NCI-H1105 treated with DMSO at 0.1 percent for 48 hours (cell line): ENCODE data around the gene TFCP2L1.
"Not testable (repeated sequence)": the region's sequence is repeated elsewhere in the genome, so short reads cannot be mapped to it uniquely, and the experiment has no call there.

Experiments used
- DNase-seq: peaks from one replicate; lab custom pipeline; 2025; lab: John Stamatoyannopoulos, UW

TFCP2L1 gene

DNA sequence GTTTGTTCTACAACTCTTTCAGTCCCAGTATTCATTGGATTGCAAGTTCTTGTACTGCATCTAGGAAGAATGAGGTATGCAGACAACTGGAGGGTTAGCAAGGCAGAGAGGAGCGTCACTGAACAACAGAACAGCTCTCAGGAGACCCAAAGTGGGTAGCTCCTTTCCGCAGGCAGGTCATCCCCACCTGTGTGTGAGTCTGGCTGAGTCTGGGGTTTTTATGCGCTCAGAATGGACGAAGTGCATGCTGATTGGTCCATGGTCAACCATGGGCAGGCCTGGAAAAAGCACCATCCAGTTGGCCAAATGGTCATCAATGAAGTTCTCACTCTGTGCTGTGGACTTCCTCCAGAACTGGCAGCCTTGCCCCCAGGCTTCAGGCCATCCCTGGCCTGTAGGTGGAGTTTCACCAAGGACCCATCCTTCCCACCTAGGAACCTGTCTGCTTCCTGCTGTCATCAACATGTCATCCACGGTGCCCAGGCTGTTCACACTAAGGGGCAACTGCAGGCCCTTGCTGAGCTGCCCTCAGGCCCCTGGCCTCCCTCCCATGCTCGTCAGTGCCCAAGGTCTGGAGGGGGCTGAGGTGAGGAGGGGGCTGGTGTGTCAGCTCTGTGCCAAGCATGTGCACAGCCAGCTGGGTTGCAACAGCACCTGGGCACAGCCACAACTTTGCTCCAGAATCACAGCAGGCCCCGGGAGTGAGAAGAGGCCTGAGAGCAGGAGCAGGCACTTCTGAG, 11.1 kb upstream of the TFCP2L1 start:
- DNase-seq = no peak

DNA sequence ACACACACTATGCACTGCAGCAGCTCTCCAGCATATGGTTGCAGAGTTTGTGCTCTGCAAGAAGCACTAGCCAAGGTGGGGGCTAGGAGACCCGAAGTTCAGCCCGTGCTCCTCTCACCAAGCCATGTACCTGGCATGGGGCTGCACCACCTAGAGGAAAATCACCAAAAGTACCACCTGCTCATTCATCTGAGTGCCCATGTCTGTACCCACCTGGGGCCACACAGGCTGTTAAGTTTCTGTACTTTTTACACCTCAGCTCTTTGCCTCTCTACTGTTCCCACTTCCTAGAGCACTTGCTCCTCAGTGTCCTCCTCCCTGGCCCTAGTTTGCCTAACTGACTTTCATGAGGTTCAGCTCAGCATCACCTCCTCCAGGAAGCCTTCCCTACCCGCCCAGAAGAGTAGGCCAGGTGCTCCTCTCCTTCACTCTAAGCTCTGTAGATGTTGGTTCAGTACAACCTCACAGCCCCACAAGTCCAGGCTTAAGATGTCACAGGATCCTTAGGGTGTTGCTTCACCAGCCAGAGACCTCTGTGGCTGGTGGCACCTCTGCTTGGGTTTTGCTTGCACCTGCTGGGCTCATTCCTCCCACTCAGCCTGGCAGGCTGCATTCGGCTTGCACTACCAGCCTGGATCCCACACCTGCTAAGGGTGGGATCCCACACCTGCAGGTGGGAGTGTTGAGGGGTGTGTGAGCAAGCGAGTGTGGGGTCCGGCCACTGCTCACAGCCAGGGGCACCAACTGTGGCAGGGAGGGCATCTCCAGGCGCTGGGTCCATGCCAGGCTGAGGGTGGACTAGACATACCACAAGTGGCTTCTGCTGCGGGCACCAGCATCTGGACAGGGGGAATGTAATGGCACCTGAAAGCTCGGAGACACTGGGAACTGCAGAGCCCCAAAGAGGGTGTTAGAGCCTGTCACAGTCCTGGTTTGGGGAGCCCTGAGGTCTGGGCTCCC, 10.2 kb upstream of the TFCP2L1 start:
- no peak for DNase-seq

DNA sequence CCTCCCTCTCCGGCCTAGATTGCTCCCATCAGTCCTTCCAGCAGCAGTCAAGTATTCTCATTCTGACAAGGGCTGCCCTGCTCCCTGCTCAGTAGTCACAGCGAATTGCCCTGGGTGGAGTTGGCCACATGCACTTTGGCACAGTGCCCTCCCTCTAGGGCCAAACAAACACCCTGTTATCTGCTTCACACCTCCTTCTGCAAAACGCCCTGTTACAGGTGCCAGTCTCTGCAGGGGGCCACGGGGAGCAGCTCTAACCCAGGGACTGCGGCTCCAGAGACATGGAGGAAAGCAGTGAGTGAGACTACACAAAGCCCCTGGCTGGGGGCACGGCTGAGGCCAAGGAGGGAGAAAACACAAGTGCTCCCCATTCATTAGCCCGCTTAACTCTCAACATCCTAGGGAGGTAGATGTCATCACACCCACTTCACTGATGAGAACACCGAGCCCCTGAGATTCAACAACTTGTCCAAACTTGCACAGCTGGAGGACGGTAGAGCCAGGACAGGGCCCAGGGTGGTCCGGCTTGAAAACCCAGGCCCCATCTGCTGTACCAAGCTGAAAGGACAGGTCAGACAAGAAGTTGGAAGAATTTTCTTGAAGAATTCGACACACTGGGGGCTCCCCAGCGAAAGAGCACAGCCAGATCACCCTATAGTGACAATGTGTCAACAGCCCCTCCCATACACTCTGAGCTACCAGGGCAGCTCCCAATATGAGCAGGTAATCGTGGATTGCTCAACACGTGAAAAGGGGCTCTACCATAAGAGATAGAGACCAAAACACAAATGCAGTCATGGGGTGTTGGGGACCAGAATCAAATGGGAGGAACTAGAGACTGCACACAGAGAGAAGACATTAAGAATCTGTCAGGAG, 8.7 kb upstream of the TFCP2L1 start:
- peak; percentile 67 for DNase-seq

DNA sequence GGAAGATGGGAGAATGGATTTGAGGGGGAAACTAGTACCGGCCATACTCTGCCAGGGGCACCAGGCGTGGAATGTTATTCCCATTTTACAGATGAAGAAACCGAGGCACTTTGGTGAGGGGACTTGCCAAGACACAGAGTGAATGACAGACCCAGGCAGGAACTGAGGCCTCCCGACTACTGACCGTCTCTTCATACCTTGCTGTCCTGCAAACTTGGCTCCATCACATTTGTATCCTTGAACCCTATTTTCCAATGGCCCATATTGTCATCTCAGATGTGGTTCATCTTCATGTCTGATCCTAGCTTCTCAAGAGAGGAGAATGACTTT, 6.2 kb upstream of the TFCP2L1 start:
- no peak for DNase-seq

DNA sequence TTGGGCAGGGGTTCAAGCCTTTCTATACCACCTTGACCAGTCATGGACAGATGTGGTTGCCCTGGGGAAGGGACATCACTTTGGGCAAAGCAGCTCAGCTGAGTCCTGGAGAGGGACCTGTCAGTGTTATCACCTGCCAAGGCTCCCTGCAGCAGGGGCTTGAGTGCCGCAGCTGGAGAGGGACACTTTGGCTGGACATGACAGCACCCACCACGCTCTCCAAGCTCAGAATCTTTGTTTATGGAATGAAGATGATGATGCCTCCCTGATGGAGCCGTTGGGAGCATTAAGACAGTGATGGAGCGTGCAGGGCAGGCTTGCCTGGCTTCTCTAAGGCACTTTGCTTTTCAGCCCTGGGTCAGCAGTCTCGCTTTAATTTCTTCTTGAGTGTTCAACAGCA, 4.3 kb upstream of the TFCP2L1 start:
- DNase-seq = no peak

DNA sequence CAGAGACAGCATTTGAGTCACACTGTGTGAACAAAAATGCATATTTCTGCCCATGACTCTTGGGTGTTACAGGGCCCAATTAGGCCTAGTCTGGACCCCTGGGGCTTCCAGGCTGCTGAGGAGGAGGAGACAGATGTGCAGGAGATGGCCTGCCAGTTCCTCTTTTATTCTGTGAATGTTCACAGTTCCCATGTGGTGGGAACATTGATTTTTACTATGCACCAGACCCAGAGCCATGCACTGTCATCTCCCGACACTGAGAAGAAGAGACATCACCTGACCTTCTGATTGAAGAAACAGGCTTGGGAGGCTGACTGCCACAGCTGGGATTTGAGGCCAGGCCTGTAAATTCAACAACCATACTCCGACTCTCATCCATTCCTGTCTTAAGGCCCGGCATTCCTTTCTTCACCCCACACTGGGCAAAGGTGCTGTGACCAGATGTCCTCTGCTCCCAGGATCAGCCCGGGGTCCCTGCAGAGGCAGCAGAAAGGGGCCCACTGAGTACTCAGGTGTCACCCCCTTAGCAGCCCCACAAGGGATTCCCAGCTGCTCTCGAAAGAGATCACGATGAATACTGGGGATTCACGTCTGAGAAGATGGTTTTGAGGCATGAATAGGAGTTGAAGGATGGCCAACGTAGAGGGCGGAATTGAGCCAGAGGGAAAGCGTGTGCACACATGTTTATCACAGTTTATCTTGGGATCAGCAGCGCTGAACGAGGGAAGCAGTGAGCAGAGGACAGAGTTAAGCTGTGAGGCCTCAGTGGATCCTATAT, 3.6 kb upstream of the TFCP2L1 start:
- DNase-seq = no peak

DNA sequence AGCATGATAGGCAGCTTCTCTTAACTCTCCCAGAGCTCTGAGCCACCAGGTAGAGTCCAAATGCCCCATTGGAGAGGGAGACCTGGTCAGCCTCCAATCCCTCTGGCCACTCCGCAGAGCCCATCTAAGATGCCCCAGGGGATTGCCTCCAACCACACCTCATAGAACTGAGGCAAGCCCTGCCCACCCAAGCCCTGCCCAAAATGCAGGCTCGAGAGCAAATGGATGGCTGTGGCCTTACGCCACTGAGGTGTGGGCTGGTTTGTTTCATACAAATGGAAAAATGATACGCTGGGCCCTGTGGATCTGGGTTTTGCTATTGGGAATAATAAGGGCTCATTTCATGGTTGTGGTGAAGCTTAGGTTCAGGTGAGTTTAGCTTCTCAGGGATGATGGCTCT, 3.0 kb upstream of the TFCP2L1 start:
- no peak for DNase-seq

DNA sequence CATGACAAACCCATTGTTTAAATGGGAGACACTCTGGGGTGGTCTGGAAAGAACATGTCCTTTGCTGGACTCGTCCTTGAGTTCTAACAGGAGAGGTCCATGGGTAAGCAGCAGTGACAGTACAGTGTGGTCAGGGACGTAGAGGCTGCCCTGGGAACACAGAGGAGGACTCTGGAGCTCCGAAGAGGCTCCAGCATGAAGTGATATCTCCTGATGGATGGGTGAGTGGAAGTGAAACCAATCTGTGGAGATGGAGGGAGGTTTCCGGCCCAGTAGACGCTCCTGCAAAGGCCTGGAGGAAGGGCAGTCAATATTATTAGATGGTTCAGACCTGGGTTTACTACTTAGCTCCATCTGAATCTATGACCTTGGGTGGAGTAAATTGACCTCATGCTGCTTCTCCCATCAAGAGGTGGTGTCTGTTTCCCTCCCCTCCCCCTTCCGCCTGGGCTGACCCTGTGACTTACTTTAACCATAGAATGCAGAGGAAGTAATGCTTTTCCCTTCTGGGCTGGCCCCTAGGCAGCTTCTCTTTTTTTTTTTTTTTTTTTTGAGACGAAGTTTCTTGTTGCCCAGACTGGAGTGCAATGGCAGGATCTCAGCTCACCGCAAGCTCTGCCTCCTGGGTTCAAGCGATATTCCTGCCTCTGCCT, 2.3 kb upstream of the TFCP2L1 start:
- no peak for DNase-seq

DNA sequence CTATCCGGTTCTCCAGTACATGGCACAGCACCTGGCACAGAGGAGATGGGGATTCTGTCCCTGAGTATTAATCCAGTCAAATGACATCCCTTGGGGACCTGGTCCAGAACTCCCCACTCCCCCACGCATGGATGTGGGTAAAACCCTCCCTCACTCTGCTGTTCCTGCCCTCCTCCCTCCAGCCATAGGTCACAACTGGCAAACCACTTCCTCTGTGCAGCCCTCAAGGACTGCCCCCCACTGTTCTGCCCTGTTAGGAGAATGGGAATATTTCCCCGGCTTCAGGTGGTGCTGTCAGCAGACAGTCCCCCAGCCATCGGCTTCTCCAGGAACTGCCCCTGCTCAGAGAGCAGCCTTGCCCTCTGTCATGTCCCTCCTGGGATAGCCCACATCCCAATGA, 1.5 kb upstream of the TFCP2L1 start:
- DNase-seq = no peak

DNA sequence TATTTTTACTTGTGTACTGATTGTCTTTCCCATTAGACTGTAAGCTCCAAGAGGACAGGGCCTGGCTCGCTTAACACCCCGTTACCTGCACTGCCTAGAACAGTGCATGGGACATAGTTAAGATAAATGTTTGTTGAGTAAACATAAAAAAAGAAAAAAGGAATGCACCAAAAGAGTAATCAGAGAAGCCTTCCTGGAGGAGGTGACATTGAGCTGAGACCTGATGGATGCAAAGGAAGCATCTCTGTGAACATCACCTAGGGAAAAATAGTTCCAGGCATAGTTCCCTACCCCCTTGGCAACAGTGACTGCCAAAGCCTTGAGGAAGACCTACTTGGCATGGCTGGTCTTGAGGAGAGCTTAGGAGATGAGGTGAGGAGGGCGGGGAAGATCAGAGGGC, 924 bp upstream of the TFCP2L1 start:
- DNase-seq = no peak

DNA sequence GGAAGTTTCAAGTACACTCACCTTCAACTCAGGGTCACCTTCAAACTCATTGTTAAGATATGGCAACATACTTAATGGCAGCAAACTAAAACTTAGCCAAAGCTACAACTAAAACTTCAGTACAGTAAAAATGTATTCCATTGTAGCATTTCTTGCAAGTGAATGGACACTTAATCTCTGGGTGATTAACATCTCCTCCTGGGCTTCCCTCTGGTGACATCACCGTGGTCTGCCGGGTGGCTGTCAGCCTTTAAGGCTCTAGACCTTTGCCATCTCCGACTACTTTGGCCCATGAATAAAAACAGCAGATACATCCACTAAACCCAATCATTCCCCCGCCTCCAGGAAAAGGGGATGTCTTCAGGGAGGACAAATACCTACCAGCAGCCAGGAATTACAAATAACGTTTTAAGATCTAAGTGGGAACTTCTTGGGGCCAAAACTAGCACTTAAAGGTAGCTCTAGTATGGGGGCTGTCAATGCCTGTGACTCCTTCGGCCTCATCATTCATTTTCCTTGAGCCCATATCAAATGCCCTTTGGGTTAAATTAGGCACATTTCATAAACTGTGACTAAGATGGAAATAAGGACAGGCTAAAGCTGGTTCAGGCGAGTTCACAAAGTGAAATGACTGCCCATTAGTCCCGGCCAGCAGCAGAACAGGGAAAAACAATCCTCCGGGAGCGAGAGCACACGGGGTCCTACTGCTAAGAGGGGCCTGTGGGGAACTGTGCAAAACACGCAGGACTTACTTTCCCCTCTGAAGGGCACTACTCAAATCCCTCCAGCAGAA, 1.1 kb downstream of the TFCP2L1 start:
- no peak for DNase-seq

DNA sequence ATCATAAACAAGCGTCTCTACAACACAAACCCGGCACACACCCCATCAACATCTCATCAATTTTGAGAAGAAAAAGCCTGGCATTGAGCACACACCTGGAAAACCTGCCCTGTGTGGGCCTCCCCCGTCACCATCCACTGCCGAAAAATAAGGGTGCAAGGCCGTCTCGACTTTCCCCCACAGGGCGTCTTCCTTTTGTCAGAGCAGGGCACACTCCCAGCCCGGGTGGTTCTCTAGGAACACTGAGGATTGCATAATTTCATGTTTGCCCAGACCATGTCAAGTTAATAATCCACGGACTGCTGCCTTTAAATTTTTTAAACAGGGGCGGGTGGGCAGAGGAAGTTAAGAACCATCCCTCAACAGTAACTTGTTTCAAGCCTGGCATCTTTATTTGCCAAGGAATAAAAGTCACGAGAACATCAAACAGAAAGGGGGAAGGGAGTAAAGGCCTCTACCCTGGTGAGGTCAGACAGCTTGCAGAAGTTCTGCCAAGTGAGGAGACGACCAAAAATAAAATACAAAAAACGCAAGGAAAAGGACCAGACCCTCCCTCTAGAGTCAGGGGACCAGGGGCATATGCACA, 2.1 kb downstream of the TFCP2L1 start:
- no peak for DNase-seq

DNA sequence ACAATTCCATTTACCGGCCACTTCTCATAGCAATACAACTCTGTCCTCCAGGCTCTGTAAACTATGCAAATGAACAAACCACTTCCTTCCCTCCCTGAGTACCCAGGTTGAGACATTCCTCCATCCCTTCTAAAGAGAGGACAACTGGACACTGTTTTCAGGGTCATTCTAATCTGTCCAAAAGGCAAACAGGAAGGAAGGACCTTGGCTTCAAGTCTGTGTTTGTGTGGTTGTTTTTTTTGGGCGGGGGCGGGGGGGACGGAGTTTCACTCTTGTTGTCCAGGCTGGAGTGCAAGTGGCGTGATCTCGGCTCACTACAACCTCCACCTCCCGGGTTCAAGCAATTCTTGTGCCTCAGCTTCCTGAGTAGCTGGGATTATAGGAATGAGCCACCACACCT, 3.3 kb downstream of the TFCP2L1 start:
- DNase-seq = no peak

DNA sequence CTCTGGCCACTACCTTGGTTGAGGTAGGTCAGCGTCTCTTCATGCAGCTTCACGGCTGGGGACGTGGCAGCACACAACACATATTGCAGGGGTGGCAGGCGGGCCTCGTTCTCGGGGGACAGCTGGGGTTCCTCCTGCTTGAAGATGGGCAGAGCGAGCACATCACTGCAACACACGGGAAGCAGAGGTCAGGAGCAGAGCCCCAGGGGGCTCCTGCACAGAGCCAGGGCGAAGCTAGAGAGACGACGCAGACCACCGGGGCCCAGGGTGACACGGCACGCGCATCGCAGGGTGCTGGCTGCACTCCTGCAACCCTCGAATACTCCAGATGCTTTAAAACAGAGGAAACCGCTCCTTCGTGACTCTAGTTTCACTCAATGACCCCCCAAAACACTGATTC, 3.9 kb downstream of the TFCP2L1 start:
- DNase-seq = no peak

DNA sequence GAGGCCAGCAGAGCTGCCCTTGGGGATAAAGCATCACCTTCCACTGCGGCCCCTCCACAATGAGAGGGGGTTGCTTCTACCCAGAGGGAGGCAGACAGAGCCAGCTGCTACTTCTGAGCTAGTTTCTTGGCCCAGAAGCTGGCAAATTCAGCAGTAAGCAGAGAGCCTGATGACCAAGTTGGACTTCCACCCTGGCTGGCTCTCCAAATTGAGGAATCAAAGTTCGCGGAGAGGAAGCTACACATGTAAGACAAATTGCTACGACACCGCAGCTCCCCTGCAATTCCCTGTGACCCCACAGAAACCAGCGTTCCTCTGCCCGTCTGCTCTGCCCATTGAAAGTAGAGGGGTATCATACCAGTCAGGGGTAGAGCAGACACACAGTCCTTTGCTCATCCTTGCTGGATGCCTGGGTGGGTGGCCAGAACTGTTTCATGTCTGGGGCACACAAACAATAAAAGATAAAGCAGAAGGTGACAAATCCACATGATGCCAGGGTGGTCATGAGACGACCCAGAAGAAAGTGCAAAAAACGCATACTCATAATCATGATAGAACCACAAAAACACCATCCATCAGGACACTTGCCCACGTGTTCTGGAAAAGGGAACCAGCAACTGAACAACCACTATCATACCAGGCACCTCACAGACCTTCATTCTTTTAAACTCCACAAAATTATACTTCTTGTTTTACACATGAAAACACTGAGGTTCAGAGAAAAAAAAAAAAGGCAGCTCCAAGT, 5.4 kb downstream of the TFCP2L1 start:
- DNase-seq = no peak

DNA sequence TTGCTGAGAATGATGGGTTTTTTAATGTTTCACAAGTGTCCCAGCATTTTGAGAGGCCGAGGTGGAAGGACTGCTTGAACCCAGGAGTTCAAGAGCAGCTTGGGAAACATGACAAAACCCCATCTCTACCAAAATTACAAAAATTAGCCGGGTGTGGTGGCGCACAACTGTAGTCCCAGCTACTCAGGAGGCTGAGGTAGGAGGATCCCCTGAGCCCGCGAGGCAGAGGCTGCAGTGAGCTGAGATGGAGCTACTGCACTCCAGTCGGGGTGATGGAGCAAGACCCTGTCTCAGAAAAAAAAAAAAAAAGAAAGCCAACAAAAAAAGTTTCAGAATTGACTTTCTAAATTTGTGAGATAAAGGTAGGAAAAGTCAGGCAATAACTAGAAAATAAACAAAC, 8.7 kb downstream of the TFCP2L1 start:
- no peak for DNase-seq

DNA sequence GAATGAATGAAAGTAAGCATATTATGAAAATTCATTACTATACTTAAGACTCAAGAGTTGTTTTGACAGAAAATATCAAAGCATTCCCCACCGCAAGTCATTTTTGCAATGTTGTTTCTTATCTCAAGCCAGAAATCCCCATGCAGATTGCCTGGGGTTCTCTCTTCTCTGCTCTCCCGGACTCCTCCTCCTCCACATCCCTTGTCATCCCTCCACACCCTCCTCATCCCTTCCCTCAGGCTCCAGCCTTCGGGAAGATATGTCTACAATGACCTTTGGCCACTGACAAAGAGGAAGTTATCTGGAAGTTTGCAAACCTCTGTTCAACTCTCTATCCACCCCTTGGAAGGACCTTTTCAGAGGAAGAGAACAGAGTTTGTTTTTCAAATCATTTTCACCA, 11.9 kb downstream of the TFCP2L1 start:
- no peak for DNase-seq

DNA sequence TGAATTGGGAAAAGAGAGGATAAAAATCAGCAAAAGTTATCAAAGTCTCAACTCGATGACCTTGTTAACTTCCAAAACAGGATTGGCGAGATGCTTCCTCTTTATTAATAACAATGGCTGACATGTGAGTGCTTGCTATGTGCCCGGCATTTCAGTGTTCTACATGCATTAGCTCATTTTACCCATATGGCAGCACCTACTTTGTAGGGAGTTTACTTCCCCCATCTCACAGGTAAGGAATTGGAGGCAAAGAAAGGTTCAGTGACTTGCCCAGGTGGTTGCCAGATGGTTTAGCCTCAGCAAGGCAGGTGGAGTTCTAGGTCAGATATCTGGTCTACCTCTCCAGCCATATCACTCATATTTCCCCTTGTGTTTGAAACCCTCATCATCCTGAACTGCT, 12.4 kb downstream of the TFCP2L1 start:
- DNase-seq = no peak

DNA sequence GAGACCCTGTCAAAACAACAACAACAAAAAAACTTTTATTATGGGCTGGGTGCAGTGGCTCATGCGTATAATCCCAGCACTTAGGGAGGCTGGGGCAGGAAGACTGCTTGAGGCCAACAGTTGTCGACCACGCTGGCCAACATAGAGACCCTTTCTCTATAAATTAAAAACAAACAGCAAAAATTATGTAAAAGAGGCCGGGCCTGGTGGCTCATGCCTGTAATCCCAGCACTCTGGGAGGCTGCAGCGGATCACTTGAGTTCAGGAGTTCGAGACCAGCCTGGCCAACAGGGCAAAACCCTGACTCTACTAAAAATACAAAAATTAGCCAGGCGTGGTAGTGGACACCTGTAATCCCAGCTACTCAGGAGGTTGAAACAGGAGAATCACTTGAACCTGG, 15.6 kb downstream of the TFCP2L1 start:
- DNase-seq = not testable (repeated sequence)
